Loucy (cell line): ENCODE results near the gene C6orf136.

Experiments used
- H2AFZ ChIP-seq: fragments of 200-600 bp; sonication (generic); 2 replicates; pipeline ENCODE4 v1.6.0; 2016; ENCODE audit warnings: antibody characterized with exemption, mild to moderate bottlenecking, low read length, moderate library complexity
- H3F3A ChIP-seq: fragments of 200-600 bp; 2 replicates; pipeline ENCODE4 v1.6.0; 2016; ENCODE audit warnings: antibody characterized with exemption, low read depth, mild to moderate bottlenecking
- H3K27me3 ChIP-seq: fragments of 200-600 bp; sonication (generic); 2 replicates; pipeline ENCODE4 v1.6.1; 2014; ENCODE audit warnings: low read length, mild to moderate bottlenecking; ENCODE audit not compliant: insufficient read depth, poor library complexity, severe bottlenecking
- H3K36me3 ChIP-seq: fragments of 200-600 bp; sonication (generic); 2 replicates; pipeline ENCODE4 v1.6.1; 2016; ENCODE audit warnings: low read length; ENCODE audit not compliant: insufficient read depth
- H3K4me1 ChIP-seq: fragments of 200-600 bp; sonication (generic); 2 replicates; pipeline ENCODE4 v1.5.1; 2014; ENCODE audit warnings: low read length, mild to moderate bottlenecking; ENCODE audit not compliant: insufficient read depth, poor library complexity, severe bottlenecking
- H3K4me2 ChIP-seq: fragments of 200-600 bp; sonication (generic); 2 replicates; pipeline ENCODE4 v1.6.0; 2014; ENCODE audit warnings: antibody characterized with exemption, low read length, low read depth, mild to moderate bottlenecking; ENCODE audit not compliant: poor library complexity, severe bottlenecking
- H3K4me3 ChIP-seq: fragments of 200-600 bp; sonication (generic); 2 replicates; pipeline ENCODE4 v1.5.1; 2014; ENCODE audit warnings: low read length, mild to moderate bottlenecking, mixed read lengths; ENCODE audit not compliant: poor library complexity, severe bottlenecking
- H3K79me2 ChIP-seq: fragments of 200-600 bp; sonication (generic); 2 replicates; pipeline ENCODE4 v1.6.1; 2014; ENCODE audit warnings: low read length; ENCODE audit not compliant: insufficient read depth
- H3K9ac ChIP-seq: fragments of 200-600 bp; sonication (generic); 2 replicates; pipeline ENCODE4 v1.6.0; 2014; ENCODE audit warnings: mild to moderate bottlenecking, low read depth, low read length, moderate library complexity; ENCODE audit not compliant: poor library complexity, severe bottlenecking
- H3K9me2 ChIP-seq: fragments of 200-600 bp; sonication (generic); replicated peaks from 2 replicates; pipeline ENCODE4 v1.6.1; 2016; ENCODE audit warnings: low read depth, low read length, mixed read lengths
- H3K9me3 ChIP-seq: fragments of 200-600 bp; sonication (generic); 2 replicates; pipeline ENCODE4 v1.6.1; 2014; ENCODE audit warnings: mild to moderate bottlenecking, antibody characterized with exemption, low read length, low read depth; ENCODE audit not compliant: insufficient read depth
- H4K20me1 ChIP-seq: fragments of 200-600 bp; sonication (generic); 2 replicates; pipeline ENCODE4 v1.6.0; 2014; ENCODE audit warnings: antibody characterized with exemption, low read length, mild to moderate bottlenecking; ENCODE audit not compliant: insufficient read depth, poor library complexity, severe bottlenecking
- EZH2phosphoT487 ChIP-seq: fragments of 200-600 bp; IDR thresholded peaks from 2 replicates; pipeline ENCODE4 v1.6.1; 2018; ENCODE audit warnings: antibody characterized with exemption, mild to moderate bottlenecking, moderate library complexity, borderline replicate concordance
- TF ChIP-seq, protein P1 (sequence below): fragments of 200-600 bp; sonication (generic); conservative IDR thresholded peaks from 2 replicates; pipeline ENCODE4 v1.5.1; 2014; ENCODE audit warnings: mild to moderate bottlenecking, antibody characterized with exemption, low read length

C6orf136 gene

DNA sequence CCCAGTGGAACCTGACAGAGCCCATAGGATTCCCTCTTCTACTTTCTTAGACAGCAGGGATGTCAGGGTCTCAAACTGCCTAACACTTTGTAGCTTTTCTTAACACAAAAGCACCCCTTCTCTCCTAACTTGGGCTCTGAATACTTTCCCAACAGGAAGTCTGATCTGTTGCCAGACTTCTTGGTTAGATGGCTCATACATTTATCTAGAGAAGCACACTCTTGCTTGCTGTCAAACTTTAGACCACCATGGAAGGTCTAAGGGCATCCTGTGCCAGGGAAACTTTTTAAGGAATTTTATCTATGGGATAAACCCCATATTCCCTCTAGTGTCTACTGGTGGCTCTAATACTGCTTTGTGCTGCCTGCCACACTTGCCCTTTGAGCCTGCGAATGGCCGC, 3.3 kb upstream of the C6orf136 start:
- H3K4me2 ChIP-seq, result no peak overlapping the region
- peaks cover 12% of the 10 kb centered on the region for H4K20me1 ChIP-seq
- peaks cover 28% of the 10 kb centered on the region for H3K79me2 ChIP-seq
- H3F3A ChIP-seq, result peaks cover 4% of the 10 kb centered on the region; the same call in 1 of the 2 replicates
- H3K9ac ChIP-seq, result no peak overlapping the region
- H3K36me3 ChIP-seq, result peaks cover 13% of the 10 kb centered on the region; the same call in 1 of the 2 replicates
- H3K9me2 ChIP-seq, result no peaks in the 10 kb centered on the region
- TF ChIP-seq EZH2phosphoT487, result no peak
- TF ChIP-seq, protein P1, sequence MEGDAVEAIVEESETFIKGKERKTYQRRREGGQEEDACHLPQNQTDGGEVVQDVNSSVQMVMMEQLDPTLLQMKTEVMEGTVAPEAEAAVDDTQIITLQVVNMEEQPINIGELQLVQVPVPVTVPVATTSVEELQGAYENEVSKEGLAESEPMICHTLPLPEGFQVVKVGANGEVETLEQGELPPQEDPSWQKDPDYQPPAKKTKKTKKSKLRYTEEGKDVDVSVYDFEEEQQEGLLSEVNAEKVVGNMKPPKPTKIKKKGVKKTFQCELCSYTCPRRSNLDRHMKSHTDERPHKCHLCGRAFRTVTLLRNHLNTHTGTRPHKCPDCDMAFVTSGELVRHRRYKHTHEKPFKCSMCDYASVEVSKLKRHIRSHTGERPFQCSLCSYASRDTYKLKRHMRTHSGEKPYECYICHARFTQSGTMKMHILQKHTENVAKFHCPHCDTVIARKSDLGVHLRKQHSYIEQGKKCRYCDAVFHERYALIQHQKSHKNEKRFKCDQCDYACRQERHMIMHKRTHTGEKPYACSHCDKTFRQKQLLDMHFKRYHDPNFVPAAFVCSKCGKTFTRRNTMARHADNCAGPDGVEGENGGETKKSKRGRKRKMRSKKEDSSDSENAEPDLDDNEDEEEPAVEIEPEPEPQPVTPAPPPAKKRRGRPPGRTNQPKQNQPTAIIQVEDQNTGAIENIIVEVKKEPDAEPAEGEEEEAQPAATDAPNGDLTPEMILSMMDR, result no peak
- no peak overlapping the region for H2AFZ ChIP-seq
- no peak overlapping the region for H3K4me3 ChIP-seq
- H3K27me3 ChIP-seq, result no peaks in the 10 kb centered on the region
- H3K4me1 ChIP-seq, result peaks cover 32% of the 10 kb centered on the region
- H3K9me3 ChIP-seq, result no peaks in the 10 kb centered on the region

DNA sequence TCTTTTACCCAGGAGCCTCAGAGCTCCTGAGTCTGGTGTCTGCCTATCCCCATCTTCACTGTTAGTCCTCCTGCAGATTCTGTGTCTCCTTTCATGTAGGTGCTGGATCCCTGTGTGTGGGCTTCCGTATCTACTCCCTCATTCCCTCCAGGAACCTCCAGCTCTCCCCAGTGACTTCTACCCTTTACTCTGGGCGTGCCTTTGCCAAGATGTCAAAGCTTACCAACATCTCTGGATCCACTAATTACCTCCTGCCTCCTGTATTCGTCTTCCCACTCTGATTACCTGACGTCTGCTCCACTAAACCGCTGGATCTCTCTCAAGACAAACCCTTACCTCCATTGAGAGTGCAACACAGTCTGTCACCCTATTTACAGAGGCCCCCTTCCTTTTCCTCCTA, 2.2 kb upstream of the C6orf136 start:
- peaks cover 4% of the 10 kb centered on the region; the same call in 1 of the 2 replicates for H3F3A ChIP-seq
- TF ChIP-seq, protein P1, result no peak
- TF ChIP-seq EZH2phosphoT487, result no peak
- peaks cover 12% of the 10 kb centered on the region for H4K20me1 ChIP-seq
- H2AFZ ChIP-seq, result no peak overlapping the region
- H3K9me3 ChIP-seq, result no peaks in the 10 kb centered on the region
- peaks cover 13% of the 10 kb centered on the region; the same call in 1 of the 2 replicates for H3K36me3 ChIP-seq
- H3K4me1 ChIP-seq, result peaks cover 32% of the 10 kb centered on the region
- no peak overlapping the region for H3K4me2 ChIP-seq
- H3K4me3 ChIP-seq, result no peak overlapping the region
- no peaks in the 10 kb centered on the region for H3K9me2 ChIP-seq
- peaks cover 39% of the 10 kb centered on the region for H3K79me2 ChIP-seq
- H3K9ac ChIP-seq, result no peak overlapping the region
- H3K27me3 ChIP-seq, result no peaks in the 10 kb centered on the region

DNA sequence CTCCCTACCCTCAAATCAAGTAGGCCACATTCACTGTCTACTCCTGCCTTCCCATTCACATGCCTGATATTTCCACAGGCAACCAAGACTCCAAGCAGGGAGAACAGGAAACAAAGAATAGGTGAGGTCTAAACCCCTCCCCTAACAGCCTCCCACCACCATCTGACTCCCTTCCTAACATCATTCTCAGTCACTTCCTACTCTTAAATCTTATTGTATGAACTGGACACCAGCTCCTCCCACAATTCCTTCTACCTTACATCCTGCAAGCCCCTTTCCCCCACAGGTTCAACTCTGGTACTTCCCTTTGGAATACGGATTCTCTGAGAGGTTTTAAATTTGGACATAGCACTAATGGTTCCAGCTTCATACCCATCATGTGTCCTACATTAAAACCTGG, 944 bp upstream of the C6orf136 start:
- Histone ChIP-seq H3K9ac (peak overlapping the region; percentile 66), H2AFZ (no peak overlapping the region), H3K4me2 (peak overlapping the region; percentile 90), H4K20me1 (peaks cover 12% of the 10 kb centered on the region), H3K79me2 (peaks cover 41% of the 10 kb centered on the region), H3K4me3 (peak overlapping the region; percentile 88), H3K9me3 (no peaks in the 10 kb centered on the region), H3K4me1 (peaks cover 20% of the 10 kb centered on the region), H3K27me3 (no peaks in the 10 kb centered on the region), H3K9me2 (no peaks in the 10 kb centered on the region), H3F3A (no peaks in the 10 kb centered on the region; the same call in 1 of the 2 replicates), H3K36me3 (peaks cover 8% of the 10 kb centered on the region; the same call in 1 of the 2 replicates)
- TF ChIP-seq EZH2phosphoT487, result no peak
- TF ChIP-seq, protein P1, result no peak
